Thyroid gland (tissue), 4 donors: ENCODE data around the gene MRPL37.

Experiments used
- POLR2A ChIP-seq, 2 donors: fragments of 450-650 bp; IDR thresholded peaks; one replicate each; pipeline ENCODE4 v1.6.1; 2017; ENCODE audit warnings: antibody characterized with exemption in 2 of 2, mild to moderate bottlenecking in 2 of 2, moderate library complexity in 1 of 2
- TF ChIP-seq, protein P1 (sequence below), 6 experiments: fragments of 200-600 bp in 3 of 6; fragments of 450-650 bp in 3 of 6; sonication (generic) in 3 of 6; IDR thresholded peaks; one replicate each; pipeline ENCODE4 v1.5.1; 2016 to 2019; ENCODE audit warnings: antibody characterized with exemption in 6 of 6, mild to moderate bottlenecking in 2 of 6, inconsistent platforms in 1 of 6, moderate library complexity in 1 of 6

DNA sequence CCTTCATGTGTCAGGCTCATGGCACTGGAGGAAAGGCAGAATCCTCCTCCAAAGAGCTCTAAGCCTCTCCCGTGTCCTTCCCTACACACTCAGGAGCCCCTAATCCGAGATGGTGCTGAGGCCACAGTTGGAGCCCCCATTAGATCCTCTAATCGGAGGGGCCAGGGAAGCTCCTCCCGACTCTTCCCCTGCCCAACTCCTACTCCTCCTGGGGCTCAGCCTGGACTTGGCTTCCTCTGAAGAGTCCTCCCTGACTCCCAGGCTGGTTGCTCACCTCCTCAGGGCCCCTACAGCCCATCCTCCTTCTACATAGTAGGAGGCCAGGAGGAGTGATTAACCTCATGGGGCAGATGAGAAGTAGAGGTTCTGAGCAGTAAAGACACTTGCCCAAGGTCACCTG, 25.9 kb upstream of the MRPL37 start:
- no peak for TF ChIP-seq POLR2A (IDR thresholded peaks at IDR 0.05)
- TF ChIP-seq, protein P1, sequence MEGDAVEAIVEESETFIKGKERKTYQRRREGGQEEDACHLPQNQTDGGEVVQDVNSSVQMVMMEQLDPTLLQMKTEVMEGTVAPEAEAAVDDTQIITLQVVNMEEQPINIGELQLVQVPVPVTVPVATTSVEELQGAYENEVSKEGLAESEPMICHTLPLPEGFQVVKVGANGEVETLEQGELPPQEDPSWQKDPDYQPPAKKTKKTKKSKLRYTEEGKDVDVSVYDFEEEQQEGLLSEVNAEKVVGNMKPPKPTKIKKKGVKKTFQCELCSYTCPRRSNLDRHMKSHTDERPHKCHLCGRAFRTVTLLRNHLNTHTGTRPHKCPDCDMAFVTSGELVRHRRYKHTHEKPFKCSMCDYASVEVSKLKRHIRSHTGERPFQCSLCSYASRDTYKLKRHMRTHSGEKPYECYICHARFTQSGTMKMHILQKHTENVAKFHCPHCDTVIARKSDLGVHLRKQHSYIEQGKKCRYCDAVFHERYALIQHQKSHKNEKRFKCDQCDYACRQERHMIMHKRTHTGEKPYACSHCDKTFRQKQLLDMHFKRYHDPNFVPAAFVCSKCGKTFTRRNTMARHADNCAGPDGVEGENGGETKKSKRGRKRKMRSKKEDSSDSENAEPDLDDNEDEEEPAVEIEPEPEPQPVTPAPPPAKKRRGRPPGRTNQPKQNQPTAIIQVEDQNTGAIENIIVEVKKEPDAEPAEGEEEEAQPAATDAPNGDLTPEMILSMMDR (IDR thresholded peaks at IDR 0.05): no peak
